ENCODE measurements around the gene CENPVL1.

CENPVL1 gene

DNA sequence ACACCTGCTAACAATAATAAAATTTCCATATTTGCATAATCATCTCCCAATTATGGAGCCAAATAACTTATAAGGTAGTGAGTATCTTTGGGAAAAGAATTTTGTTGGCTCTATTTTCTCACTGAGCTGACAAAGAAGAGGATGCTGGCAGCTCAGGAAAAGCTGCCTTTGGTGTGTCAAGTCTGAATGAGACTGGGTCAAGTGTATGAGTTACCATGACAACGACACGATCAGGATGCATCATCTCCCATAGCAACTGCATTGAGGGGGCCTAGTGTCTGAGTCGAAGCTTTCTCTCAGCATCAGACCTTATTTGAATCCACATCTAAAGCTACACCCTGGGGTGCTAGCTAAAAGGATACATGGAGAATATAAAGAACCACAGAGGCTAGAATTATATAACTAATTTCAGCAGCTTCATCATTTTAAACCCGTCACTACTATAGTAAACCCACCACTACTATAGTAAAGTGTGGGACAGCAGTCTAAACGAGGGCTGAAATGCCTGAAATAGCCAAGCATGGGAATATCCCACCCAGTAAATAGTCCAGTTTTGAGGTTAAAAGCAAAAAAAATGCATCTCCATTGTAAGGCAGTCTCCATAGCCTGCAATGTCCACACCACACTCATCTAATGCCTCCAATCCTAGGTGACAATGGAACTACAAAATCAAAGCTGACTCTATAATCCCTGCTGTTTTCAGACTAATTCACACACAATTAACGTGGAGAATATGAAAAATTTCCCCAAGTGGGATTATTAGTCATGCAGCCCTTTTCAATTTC is 48.9 kb downstream of the CENPVL1 start:
- Mint-ChIP-seq H3K9me3 (peaks cover 14% of the 10 kb centered on the region), H3K36me3 (ENCODE audit: low read depth) (no peaks in the 10 kb centered on the region), H3K27ac (no peak overlapping the region), H3K4me1 (no peaks in the 10 kb centered on the region), H3K4me3 (no peak overlapping the region), H3K27me3 (ENCODE audit: low read depth, poor library complexity) (peaks cover 1% of the 10 kb centered on the region)
- TF ChIP-seq, protein P1, sequence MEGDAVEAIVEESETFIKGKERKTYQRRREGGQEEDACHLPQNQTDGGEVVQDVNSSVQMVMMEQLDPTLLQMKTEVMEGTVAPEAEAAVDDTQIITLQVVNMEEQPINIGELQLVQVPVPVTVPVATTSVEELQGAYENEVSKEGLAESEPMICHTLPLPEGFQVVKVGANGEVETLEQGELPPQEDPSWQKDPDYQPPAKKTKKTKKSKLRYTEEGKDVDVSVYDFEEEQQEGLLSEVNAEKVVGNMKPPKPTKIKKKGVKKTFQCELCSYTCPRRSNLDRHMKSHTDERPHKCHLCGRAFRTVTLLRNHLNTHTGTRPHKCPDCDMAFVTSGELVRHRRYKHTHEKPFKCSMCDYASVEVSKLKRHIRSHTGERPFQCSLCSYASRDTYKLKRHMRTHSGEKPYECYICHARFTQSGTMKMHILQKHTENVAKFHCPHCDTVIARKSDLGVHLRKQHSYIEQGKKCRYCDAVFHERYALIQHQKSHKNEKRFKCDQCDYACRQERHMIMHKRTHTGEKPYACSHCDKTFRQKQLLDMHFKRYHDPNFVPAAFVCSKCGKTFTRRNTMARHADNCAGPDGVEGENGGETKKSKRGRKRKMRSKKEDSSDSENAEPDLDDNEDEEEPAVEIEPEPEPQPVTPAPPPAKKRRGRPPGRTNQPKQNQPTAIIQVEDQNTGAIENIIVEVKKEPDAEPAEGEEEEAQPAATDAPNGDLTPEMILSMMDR (IDR thresholded peaks at IDR 0.05): no peak
- DNase-seq: no peak

DNA sequence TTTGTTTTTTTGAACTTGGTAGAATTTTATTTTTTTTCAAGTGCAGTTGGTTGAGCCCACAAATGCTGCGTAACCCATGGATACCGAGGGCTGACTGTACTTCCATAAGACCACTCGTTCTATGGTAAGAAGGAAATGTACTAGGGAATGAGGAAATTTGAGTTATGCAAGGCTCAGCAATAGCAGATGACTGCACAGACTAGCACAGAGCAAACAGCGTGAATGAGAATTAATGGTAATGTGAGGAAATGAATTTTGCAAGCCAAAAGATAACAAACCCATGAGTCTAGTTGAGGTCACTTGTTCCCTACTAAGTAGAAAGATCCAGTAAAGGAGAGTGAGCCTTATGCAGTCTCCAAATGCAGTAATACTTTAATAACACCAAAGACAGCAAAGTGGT is 50.3 kb downstream of the CENPVL1 start:
- no peaks in the 10 kb centered on the region for H3K4me1 Mint-ChIP-seq
- no peak overlapping the region for H3K27ac Mint-ChIP-seq
- peaks cover 24% of the 10 kb centered on the region for H3K9me3 Mint-ChIP-seq
- no peak for DNase-seq
- H3K4me3 Mint-ChIP-seq: no peak overlapping the region
- TF ChIP-seq, protein P1 (IDR thresholded peaks at IDR 0.05): no peak
- H3K36me3 Mint-ChIP-seq (ENCODE audit: low read depth): no peaks in the 10 kb centered on the region
- H3K27me3 Mint-ChIP-seq (ENCODE audit: low read depth, poor library complexity): no peaks in the 10 kb centered on the region

All from nephron progenitor cell (in vitro differentiated cells).